GM12873 (cell line): Measurements from ENCODE around the gene AGBL4.

Experiments used
- CTCF ChIP-seq: IDR thresholded peaks from 2 replicates; pipeline ENCODE4 v1.5.1; 2012; ENCODE audit warnings: low read depth, mild to moderate bottlenecking, moderate library complexity, low read length, control low read depth; ENCODE audit not compliant: insufficient read depth; ENCODE audit errors: missing control alignments

Gene AGBL4

DNA sequence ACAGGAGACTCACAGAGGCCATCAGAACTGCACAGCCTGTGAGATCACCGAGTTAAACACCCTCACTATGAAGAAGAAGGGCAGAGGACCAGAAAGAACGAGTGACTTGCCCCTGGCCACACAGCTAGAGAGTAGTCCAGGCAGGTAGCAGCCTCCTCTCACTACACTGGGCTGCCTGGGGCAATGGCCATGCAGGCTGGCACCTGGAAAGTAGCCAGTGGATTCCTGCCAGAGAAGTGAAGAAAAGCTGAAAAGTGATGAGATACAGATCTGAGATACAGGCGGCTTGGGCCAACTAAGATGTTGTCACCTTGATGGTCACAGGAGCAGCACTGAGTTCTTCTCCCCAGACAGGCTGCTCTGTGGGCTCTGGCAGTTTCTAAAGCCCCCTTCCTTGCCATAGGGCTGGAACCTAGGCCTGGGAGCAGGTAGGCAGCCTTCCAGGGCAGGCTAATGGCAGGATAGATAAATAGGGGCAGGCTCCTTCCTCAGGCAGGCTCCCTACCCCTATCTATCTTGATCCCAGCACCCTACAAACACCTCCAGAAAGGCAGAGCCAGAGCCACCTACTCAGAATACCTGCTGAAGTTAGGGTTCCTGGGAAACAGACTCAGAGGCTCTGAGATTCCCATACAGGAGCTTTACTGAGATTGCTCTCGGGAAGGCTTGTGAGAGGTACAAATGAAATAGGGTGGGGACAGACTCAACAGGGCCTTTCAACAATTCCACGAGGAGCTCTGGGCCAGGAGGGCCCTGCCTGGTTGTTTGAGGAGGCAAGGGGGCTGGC, 1353.3 kb downstream of the AGBL4 start:
- TF ChIP-seq CTCF, result no peak

DNA sequence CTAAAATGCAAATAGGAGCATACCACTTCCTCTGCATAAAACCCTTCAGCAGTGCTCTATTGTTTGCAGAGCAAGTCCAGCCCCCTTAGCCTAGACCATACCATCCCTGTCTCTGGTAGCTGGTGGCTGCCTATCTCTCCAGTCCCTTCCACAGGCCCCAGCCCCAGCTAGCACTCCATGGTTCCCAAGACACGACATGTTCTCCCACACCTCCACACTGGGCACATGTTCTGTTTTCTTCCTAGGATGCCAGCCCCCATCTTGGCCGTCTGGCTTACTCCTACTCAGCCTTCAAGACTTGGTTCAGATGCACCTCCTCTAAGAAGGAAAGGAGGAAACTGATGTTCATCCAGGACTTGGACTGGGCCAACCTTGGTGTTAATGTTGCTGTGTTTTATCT, 1355.4 kb downstream of the AGBL4 start:
- TF ChIP-seq CTCF, result no peak

DNA sequence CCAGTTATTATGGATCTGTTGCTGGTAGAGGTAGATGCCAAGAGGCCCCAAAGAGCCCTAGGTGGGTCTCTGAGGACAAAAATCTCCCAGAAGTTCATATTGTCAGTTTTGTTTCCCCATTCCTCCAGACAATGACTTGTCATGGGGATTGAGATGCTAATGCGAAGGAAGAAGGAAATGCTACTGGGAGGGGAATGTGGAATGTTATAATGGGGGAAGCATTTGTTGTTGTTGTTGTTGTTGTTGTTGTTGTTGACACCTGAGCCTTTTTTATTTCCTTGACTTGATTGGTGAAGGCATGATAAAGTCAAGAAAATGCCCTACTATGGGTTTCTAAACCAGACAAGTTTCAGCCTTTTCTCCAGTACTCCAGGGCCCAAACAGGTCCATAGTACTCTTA, 1356.0 kb downstream of the AGBL4 start:
- TF ChIP-seq CTCF, result no peak

- TF ChIP-seq CTCF, result no peak
Measured at GRCh38 chr1:48665708-48666407, 1357.9 kb downstream of the AGBL4 start.

DNA sequence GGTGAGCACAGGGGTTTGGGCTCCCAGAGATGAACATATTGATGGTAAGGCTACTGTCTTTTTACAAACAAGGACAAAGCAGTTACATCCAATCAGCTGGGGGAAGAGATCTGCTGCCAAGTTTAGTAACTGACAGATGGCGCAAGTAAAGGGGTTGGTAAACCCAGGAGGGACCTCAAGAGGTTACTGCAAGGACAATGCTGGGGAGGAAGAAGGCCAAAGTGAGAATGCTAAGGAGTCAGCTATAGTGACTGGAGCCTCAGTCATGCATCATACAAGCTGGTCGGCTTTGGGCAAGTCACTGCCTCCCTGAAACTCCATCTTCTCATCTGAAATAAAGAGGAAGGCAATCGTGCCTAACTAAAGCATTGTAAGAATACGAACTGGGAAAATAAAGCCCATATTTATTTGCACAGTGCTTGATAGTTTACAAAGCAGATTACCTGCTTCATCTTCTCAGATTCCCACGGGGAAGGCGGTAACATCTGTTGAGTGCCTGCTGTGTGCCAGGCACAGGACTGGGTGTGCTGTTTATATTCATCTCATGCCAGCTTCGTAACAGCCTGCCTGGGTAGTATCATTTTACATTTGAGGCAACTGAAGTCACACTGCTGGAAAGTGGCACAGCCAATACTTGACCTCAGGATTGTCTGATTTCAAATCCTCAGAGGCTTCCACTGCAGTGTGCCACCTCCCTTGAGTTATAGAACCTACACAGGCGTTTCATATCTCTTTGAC, 1361.9 kb downstream of the AGBL4 start:
- TF ChIP-seq CTCF, result no peak

DNA sequence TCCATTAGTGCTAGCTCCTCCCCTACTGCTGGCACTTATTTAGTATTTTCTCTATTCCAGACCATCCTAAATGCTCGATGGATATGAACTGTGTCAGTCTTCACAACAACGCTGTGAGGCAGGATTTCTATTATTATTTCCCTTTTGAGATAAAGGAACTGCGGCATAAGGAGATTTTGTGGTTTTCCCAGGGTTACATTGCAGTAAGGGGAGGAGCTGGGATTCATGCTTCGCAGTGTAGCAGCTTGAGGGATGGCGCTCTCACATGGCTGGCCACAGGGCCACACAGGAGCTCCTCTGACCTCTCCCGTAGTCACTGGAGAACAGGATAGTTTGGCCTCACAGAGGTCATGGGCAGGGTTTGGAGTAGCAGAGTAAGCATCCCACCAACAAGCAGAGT, 1364.0 kb downstream of the AGBL4 start:
- TF ChIP-seq CTCF, result no peak

- TF ChIP-seq CTCF, result no peak
Measured at GRCh38 chr1:48657413-48657812, 1366.3 kb downstream of the AGBL4 start.
